ENCODE measurements around the gene DLL1. TPM values are rescaled to one million over a fixed set of nuclear protein-coding genes. Genes with fewer than 3 reads are reported as not detected.
A peak's percentile ranks its signal among the peaks of the same experiment; 100 is the strongest.
"Not testable (repeated sequence)": the region's sequence is repeated elsewhere in the genome, so short reads cannot be mapped to it uniquely, and the experiment has no call there.

DLL1 gene
- total RNA-seq, 2 donors from 2014 or later = 6.0 to 13.2 TPM

- Histone ChIP-seq H3K27ac (peak overlapping the region; percentile 79 to 92 (median 84)), H3K4me3 (no peak overlapping the region), H3K36me3 (replicated peaks in 1 of 2; ENCODE audit: insufficient read depth in 1 of 2, low read depth in 2 of 2) (no peaks in the 10 kb centered on the region), H3K27me3 (no peaks in the 10 kb centered on the region), H3K9me3 (no peaks in the 10 kb centered on the region), H3K4me1 (peaks cover 65% of the 10 kb centered on the region)
- no peak for ATAC-seq
- DNase-seq = no peak
- intact Hi-C loops (cut with DNase I) = no loop called here
- 79 to 85% methylated on average over 13 to 14 of the region's 14 CpGs for WGBS, 2 donors
- TF ChIP-seq POLR2A (IDR thresholded peaks at IDR 0.05) (no peak), CTCF (IDR thresholded peaks at IDR 0.05) (no peak)
Measured at GRCh38 chr6:170267688-170268087, 23.2 kb downstream of the DLL1 start.

GRCh38 chr6:170266061-170266825, 24.6 kb downstream of the DLL1 start:
- TF ChIP-seq POLR2A (IDR thresholded peaks at IDR 0.05) (no peak), CTCF (IDR thresholded peaks at IDR 0.05) (no peak)
- peaks cover 59% of the 10 kb centered on the region for H3K4me1 ChIP-seq
- no peaks in the 10 kb centered on the region for H3K36me3 ChIP-seq (replicated peaks in 1 of 2; ENCODE audit: insufficient read depth in 1 of 2, low read depth in 2 of 2)
- H3K9me3 ChIP-seq = no peaks in the 10 kb centered on the region
- ATAC-seq (peak; percentile 59), DNase-seq (peak; percentile 43 to 74 (median 56))
- 22 to 28% methylated on average over 10 to 18 of the region's 18 CpGs for WGBS, 2 donors
- no peaks in the 10 kb centered on the region for H3K27me3 ChIP-seq
- H3K4me3 ChIP-seq = no peak overlapping the region
- H3K27ac ChIP-seq = peak overlapping the region; percentile 85 to 92 (median 91)
- intact Hi-C loops (cut with DNase I) = no loop called here

- Histone ChIP-seq H3K4me1 (peaks cover 59% of the 10 kb centered on the region), H3K4me3 (no peak overlapping the region), H3K27me3 (no peaks in the 10 kb centered on the region), H3K36me3 (replicated peaks in 1 of 2; ENCODE audit: insufficient read depth in 1 of 2, low read depth in 2 of 2) (no peaks in the 10 kb centered on the region), H3K27ac (peak overlapping the region; percentile 85 to 92 (median 91)), H3K9me3 (no peaks in the 10 kb centered on the region)
- intact Hi-C loops (cut with DNase I) = no loop called here
- 23 to 25% methylated on average over 20 to 22 of the region's 22 CpGs for WGBS, 2 donors
- TF ChIP-seq CTCF (IDR thresholded peaks at IDR 0.05) = peak in 4 of 7 experiments; percentile 14 to 23 (median 19)
- TF ChIP-seq POLR2A (IDR thresholded peaks at IDR 0.05) = peak in 2 of 3 donors; percentile 61 to 78
- DNase-seq (peak; percentile 93 to 97 (median 96)), ATAC-seq (peak; percentile 82)
Measured at GRCh38 chr6:170265655-170266054, 25.2 kb downstream of the DLL1 start.

GRCh38 chr6:170264644-170265043, 26.2 kb downstream of the DLL1 start:
- H3K27me3 ChIP-seq; intact Hi-C loops (cut with DNase I); ATAC-seq; H3K36me3 ChIP-seq (replicated peaks in 1 of 2; ENCODE audit: insufficient read depth in 1 of 2, low read depth in 2 of 2); H3K4me3 ChIP-seq; H3K9me3 ChIP-seq; DNase-seq: not testable (repeated sequence)
- Histone ChIP-seq H3K4me1 (peaks cover 54% of the 10 kb centered on the region), H3K27ac (peak overlapping the region in 2 of 4 donors; percentile 24 to 90)
- 59 to 87% methylated on average over 7 to 12 of the region's 12 CpGs for WGBS, 2 donors

GRCh38 chr6:170264086-170264485, 26.8 kb downstream of the DLL1 start:
- no peak for TF ChIP-seq POLR2A (IDR thresholded peaks at IDR 0.05)
- TF ChIP-seq CTCF (IDR thresholded peaks at IDR 0.05) = no peak
- Histone ChIP-seq H3K4me3 (no peak overlapping the region), H3K4me1 (peaks cover 48% of the 10 kb centered on the region), H3K9me3 (no peaks in the 10 kb centered on the region), H3K27me3 (no peaks in the 10 kb centered on the region), H3K27ac (peak overlapping the region in 1 of 4 donors; percentile 24), H3K36me3 (replicated peaks in 1 of 2; ENCODE audit: insufficient read depth in 1 of 2, low read depth in 2 of 2) (no peaks in the 10 kb centered on the region)
- ATAC-seq (no peak), DNase-seq (no peak)
- WGBS, 2 donors = 88 to 91% methylated on average over 4 to 7 of the region's 7 CpGs
- intact Hi-C loops (cut with DNase I) = no loop called here

Measured in body of pancreas (tissue), 4 donors.